ENCODE data around the gene TXLNB.

- no peak for TF ChIP-seq CTCF (conservative IDR thresholded peaks at IDR 0.05; ENCODE audit: low read depth, low read length)
- no peak for TF ChIP-seq EZH2 (IDR thresholded peaks at IDR 0.05; ENCODE audit: low read length, unreplicated experiment)
Observed at GRCh38 chr6:139275279-139276055, 16.3 kb downstream of the TXLNB start.

All from PC-3 (cell line).